ENCODE results near the gene ABTB2. TPM values are rescaled to one million over a fixed set of nuclear protein-coding genes. Genes with fewer than 3 reads are reported as not detected.
A peak's percentile ranks its signal among the peaks of the same experiment; 100 is the strongest.

Gene ABTB2
- total RNA-seq, 1 donor from 2014 or later, result 72.8 TPM

GRCh38 chr11:34364102-34364501 lies 6.3 kb upstream of the ABTB2 start:
- H3K36me3 Mint-ChIP-seq (ENCODE audit: low read depth, unreplicated experiment), result peaks cover 3% of the 10 kb centered on the region
- no peak for TF ChIP-seq CTCF (IDR thresholded peaks at IDR 0.05; ENCODE audit: unreplicated experiment)
- no peak overlapping the region for H3K4me3 Mint-ChIP-seq (ENCODE audit: unreplicated experiment)
- H3K4me1 Mint-ChIP-seq (ENCODE audit: unreplicated experiment), result peaks cover 34% of the 10 kb centered on the region
- peak overlapping the region; percentile 33 for H3K27ac Mint-ChIP-seq (ENCODE audit: unreplicated experiment)
- H3K9me3 Mint-ChIP-seq (ENCODE audit: unreplicated experiment), result no peaks in the 10 kb centered on the region
- no peak for DNase-seq (ENCODE audit: low spot score)
- no peaks in the 10 kb centered on the region for H3K27me3 Mint-ChIP-seq (ENCODE audit: unreplicated experiment)

GRCh38 chr11:34363363-34364084 lies 5.7 kb upstream of the ABTB2 start:
- Mint-ChIP-seq H3K9me3 (ENCODE audit: unreplicated experiment) (no peaks in the 10 kb centered on the region), H3K36me3 (ENCODE audit: low read depth, unreplicated experiment) (peaks cover 3% of the 10 kb centered on the region), H3K27ac (ENCODE audit: unreplicated experiment) (peak overlapping the region; percentile 67), H3K4me3 (ENCODE audit: unreplicated experiment) (no peak overlapping the region), H3K4me1 (ENCODE audit: unreplicated experiment) (peaks cover 34% of the 10 kb centered on the region), H3K27me3 (ENCODE audit: unreplicated experiment) (peaks cover 1% of the 10 kb centered on the region)
- no peak for TF ChIP-seq CTCF (IDR thresholded peaks at IDR 0.05; ENCODE audit: unreplicated experiment)
- no peak for DNase-seq (ENCODE audit: low spot score)

DNA sequence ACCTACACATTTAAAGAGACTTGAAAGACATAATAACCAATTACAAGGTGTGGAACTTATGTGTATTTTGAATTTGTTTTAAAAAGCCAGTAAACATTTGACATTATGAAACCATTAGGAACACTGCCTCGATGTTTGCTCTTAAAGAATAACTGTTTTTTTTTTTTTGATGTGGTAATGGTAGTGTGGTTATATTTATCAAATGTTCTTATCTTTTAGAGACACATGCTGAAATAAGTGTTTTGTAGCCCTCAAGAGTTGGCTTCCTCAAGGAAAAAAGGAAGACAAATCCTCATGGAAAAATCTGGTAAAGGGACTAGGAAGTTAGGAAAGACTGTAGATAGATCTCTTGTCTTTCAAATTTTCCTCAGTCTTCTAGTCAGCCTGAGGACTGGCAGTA lies 2.2 kb upstream of the ABTB2 start:
- Mint-ChIP-seq H3K36me3 (ENCODE audit: low read depth, unreplicated experiment) (peaks cover 14% of the 10 kb centered on the region), H3K27me3 (ENCODE audit: unreplicated experiment) (peaks cover 8% of the 10 kb centered on the region), H3K27ac (ENCODE audit: unreplicated experiment) (no peak overlapping the region), H3K4me3 (ENCODE audit: unreplicated experiment) (no peak overlapping the region), H3K9me3 (ENCODE audit: unreplicated experiment) (no peaks in the 10 kb centered on the region), H3K4me1 (ENCODE audit: unreplicated experiment) (peaks cover 44% of the 10 kb centered on the region)
- TF ChIP-seq CTCF (IDR thresholded peaks at IDR 0.05; ENCODE audit: unreplicated experiment), result no peak
- no peak for DNase-seq (ENCODE audit: low spot score)

GRCh38 chr11:34359548-34359891 lies 1.7 kb upstream of the ABTB2 start:
- peak; percentile 82 for TF ChIP-seq CTCF (IDR thresholded peaks at IDR 0.05; ENCODE audit: unreplicated experiment)
- Mint-ChIP-seq H3K36me3 (ENCODE audit: low read depth, unreplicated experiment) (peaks cover 19% of the 10 kb centered on the region), H3K4me3 (ENCODE audit: unreplicated experiment) (peak overlapping the region; percentile 92), H3K27ac (ENCODE audit: unreplicated experiment) (no peak overlapping the region), H3K27me3 (ENCODE audit: unreplicated experiment) (peaks cover 9% of the 10 kb centered on the region), H3K9me3 (ENCODE audit: unreplicated experiment) (no peaks in the 10 kb centered on the region), H3K4me1 (ENCODE audit: unreplicated experiment) (peaks cover 45% of the 10 kb centered on the region)
- no peak for DNase-seq (ENCODE audit: low spot score)

DNA sequence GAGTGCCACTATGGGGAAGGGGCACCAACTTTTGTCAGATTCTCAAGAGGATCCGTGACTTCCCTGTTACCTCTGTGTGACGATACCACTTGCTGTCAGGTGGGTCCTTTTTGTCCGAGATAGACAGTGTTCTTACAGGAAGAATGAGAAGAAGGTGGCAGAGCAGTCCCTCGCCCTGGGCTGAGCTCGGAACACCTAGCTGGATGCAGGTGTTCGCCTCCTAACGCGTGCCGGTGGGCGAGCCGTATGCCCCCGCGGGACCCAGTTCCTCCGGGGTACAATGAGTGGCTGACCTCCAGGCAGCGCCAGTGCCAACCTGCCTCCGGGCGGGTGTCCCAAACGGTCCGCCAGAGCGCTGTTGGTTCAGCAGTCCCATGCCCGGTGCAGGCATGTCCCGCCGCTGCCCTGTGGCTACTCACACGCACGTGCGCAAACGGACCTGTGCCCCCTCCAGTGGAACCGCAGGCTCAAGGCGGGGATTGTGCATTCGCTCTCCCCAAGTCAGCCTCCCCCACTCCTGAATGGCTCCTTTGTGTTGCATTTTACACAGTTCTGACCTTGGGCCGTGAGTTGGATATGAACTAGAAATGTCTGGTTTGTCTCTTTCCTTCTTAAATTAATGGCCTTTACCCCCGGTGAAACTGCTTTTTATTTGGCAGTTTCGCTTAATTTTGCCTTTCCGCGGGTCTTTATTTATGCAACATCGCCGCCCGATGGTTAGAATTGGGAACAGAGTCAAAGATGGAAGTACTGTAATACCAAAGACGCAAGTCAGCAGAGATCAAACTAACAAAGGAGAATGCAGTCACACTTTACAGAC lies 1.1 kb upstream of the ABTB2 start:
- H3K4me1 Mint-ChIP-seq (ENCODE audit: unreplicated experiment), result peaks cover 43% of the 10 kb centered on the region
- H3K27me3 Mint-ChIP-seq (ENCODE audit: unreplicated experiment), result peaks cover 9% of the 10 kb centered on the region
- peak overlapping the region; percentile 92 for H3K4me3 Mint-ChIP-seq (ENCODE audit: unreplicated experiment)
- peaks cover 19% of the 10 kb centered on the region for H3K36me3 Mint-ChIP-seq (ENCODE audit: low read depth, unreplicated experiment)
- H3K9me3 Mint-ChIP-seq (ENCODE audit: unreplicated experiment), result no peaks in the 10 kb centered on the region
- TF ChIP-seq CTCF (IDR thresholded peaks at IDR 0.05; ENCODE audit: unreplicated experiment), result peak; percentile 87
- H3K27ac Mint-ChIP-seq (ENCODE audit: unreplicated experiment), result peak overlapping the region; percentile 30
- DNase-seq (ENCODE audit: low spot score), result peak; percentile 67
